Neutrophil (primary cell): Measurements from ENCODE around the gene JMY.

Source experiments
- H3K27ac ChIP-seq: fragments of 200-600 bp; sonication (generic); 2 replicates; pipeline ENCODE4 v1.5.1; 2016; ENCODE audit warnings: mild to moderate bottlenecking, moderate library complexity
- H3K27me3 ChIP-seq: fragments of 200-600 bp; sonication (generic); 2 replicates; pipeline ENCODE4 v1.6.0; 2016; ENCODE audit warnings: mild to moderate bottlenecking
- H3K36me3 ChIP-seq: fragments of 200-600 bp; sonication (generic); 2 replicates; pipeline ENCODE4 v1.5.1; 2017
- H3K4me1 ChIP-seq, 2 experiments: fragments of 200-600 bp in 1 of 2; sonication (generic) in 1 of 2; 1 replicate in 1 of 2; 2 replicates in 1 of 2; pipeline versions ENCODE4 v1.5.1 to v1.6.1; 2013 to 2016; ENCODE audit warnings: low read depth in 1 of 2, low read length in 1 of 2, mild to moderate bottlenecking in 1 of 2, moderate library complexity in 1 of 2; ENCODE audit not compliant: control insufficient read depth in 1 of 2, insufficient read depth in 1 of 2
- H3K4me3 ChIP-seq, 2 experiments: fragments of 200-600 bp in 1 of 2; sonication (generic) in 1 of 2; 1 replicate in 1 of 2; 2 replicates in 1 of 2; pipeline ENCODE4 v1.5.1; 2013 to 2016; ENCODE audit warnings: low read depth in 1 of 2, low read length in 1 of 2, mild to moderate bottlenecking in 1 of 2, moderate library complexity in 1 of 2
- H3K9me3 ChIP-seq: fragments of 200-600 bp; sonication (generic); 2 replicates; pipeline ENCODE4 v1.5.1; 2016
- TF ChIP-seq, protein P1 (sequence below): fragments of 200-600 bp; sonication (generic); IDR thresholded peaks from 2 replicates; pipeline ENCODE4 v1.5.1; 2016; ENCODE audit warnings: antibody characterized with exemption

Gene JMY

DNA sequence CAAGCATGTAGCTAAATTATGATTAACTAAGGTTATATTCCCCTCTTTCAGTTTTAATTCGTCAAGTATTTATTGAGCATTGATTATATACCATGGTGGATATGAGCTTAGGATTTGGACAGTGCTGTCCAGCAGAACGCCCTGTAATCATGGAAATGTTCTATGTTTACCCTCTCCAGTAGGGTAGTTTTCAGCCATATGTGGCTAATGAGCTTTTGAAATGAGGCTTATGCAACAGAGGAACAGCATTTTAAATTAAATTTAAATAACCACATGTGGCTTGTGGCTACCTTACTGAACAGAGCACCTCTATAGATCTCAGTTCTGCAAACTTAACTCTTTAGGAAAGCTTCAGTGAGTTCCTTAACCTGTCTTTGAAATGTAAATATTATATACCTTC, 59.1 kb downstream of the JMY start:
- H3K27ac ChIP-seq, result no peak overlapping the region
- no peaks in the 10 kb centered on the region for H3K27me3 ChIP-seq
- H3K36me3 ChIP-seq, result no peaks in the 10 kb centered on the region
- TF ChIP-seq, protein P1, sequence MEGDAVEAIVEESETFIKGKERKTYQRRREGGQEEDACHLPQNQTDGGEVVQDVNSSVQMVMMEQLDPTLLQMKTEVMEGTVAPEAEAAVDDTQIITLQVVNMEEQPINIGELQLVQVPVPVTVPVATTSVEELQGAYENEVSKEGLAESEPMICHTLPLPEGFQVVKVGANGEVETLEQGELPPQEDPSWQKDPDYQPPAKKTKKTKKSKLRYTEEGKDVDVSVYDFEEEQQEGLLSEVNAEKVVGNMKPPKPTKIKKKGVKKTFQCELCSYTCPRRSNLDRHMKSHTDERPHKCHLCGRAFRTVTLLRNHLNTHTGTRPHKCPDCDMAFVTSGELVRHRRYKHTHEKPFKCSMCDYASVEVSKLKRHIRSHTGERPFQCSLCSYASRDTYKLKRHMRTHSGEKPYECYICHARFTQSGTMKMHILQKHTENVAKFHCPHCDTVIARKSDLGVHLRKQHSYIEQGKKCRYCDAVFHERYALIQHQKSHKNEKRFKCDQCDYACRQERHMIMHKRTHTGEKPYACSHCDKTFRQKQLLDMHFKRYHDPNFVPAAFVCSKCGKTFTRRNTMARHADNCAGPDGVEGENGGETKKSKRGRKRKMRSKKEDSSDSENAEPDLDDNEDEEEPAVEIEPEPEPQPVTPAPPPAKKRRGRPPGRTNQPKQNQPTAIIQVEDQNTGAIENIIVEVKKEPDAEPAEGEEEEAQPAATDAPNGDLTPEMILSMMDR, result no peak
- H3K4me1 ChIP-seq, result no peaks in the 10 kb centered on the region
- H3K9me3 ChIP-seq, result no peaks in the 10 kb centered on the region
- H3K4me3 ChIP-seq, result no peak overlapping the region

DNA sequence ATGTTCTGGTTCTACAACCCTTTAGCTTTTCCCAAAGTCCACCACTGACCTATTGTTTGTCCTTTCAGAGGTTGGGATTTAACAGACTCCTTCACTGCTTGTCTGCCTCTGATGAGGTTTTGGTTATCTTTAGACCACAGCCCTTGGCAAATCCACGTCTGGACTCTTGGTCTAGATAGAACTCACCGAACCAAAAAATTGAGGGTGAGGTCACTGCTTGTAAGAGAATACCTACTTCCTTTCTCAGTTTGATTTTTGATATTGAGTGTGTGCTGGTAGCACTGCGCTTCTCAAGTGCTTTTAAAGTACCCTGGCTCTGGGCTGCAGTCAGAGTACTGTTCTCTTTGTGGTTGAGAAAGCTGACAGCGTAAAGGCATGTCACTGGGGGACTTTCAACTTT, 61.7 kb downstream of the JMY start:
- TF ChIP-seq, protein P1, result no peak
- Histone ChIP-seq H3K36me3 (no peaks in the 10 kb centered on the region), H3K9me3 (no peaks in the 10 kb centered on the region)

DNA sequence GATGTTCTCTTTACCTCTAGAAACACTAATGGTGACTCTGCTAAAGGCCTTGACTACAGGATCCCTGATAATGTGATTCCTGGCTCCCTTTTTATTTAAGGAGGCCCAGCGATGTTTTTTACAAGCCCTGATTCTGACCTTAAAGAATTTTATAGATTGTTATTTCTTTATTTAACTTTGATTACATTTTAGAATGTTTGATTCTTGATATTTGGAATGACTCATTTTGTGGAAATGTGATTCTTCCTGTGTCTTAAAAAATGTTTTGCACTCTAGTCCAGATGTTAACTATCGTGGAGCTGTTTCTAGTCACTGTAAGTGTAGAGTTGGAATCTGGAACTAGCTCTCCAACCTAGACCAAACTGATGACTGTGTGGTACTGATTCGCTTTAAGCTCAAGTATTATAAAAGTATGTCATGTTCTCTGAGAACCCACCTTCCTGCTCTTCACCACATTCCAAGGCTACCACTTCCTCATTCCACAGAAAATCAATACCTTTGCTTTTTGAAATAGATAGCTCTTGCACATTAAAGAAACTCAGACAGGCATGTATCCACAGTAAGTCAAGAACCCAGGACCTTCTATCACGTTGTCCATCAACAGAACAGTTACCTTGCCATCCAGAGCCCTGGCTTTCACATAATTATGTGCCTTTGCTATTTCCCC, 65.2 kb downstream of the JMY start:
- Histone ChIP-seq H3K4me3 (no peak overlapping the region), H3K4me1 (no peaks in the 10 kb centered on the region), H3K36me3 (no peaks in the 10 kb centered on the region), H3K27ac (no peak overlapping the region), H3K9me3 (no peaks in the 10 kb centered on the region), H3K27me3 (no peaks in the 10 kb centered on the region)
- TF ChIP-seq, protein P1, result no peak

More for the DNA sequence above, 61.7 kb downstream of the JMY start:
- Histone ChIP-seq H3K27me3 (no peaks in the 10 kb centered on the region), H3K4me1 (no peaks in the 10 kb centered on the region), H3K27ac (no peak overlapping the region), H3K4me3 (no peak overlapping the region)

DNA sequence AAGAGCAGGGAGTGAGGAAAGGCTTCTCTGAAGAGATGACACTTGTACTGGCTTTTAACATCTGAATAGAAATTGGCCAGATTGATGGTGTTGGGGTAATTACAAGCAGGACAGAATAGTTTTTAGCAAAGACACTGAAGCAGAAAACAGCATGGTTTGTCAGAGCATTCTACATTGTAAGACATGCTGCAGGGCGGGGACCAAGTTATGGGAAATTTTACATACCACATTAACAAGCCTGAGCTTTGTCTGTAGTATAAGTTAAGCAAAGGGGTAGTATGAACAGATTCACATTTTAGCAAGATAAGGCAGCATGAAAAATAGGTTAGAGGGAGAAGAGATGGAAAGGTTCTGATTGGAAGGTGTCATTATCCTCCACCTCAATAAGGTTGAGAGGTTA, 66.5 kb downstream of the JMY start:
- H3K4me3 ChIP-seq, result no peak overlapping the region
- H3K9me3 ChIP-seq, result no peaks in the 10 kb centered on the region
- no peak overlapping the region for H3K27ac ChIP-seq
- H3K27me3 ChIP-seq, result no peaks in the 10 kb centered on the region
- no peaks in the 10 kb centered on the region for H3K4me1 ChIP-seq
- no peaks in the 10 kb centered on the region for H3K36me3 ChIP-seq
- TF ChIP-seq, protein P1, result no peak

DNA sequence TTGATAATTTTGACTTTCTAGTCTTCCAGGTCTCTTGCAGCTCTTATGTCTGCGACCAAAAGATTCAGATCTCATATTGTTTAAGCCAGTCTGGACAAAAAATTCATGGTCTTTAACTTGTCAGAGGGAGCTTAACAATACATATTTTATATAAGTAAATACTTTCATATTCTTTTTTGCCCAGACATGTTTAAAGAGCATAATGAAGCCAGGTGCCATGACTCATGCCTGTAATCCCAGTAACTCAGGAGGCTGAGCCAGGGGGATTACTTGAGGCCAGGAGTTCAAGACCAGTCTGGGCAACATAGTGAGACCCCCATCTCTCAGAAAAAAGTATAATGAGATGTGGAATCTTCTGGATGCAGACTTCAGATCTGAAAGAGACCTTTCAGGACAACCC, 69.8 kb downstream of the JMY start:
- Histone ChIP-seq H3K27ac (no peak overlapping the region), H3K4me1 (no peaks in the 10 kb centered on the region), H3K36me3 (no peaks in the 10 kb centered on the region), H3K4me3 (no peak overlapping the region), H3K9me3 (no peaks in the 10 kb centered on the region), H3K27me3 (no peaks in the 10 kb centered on the region)
- TF ChIP-seq, protein P1, result no peak
